Measurements from ENCODE around the gene ADCK1.
"Not testable (repeated sequence)": the region's sequence is repeated elsewhere in the genome, so short reads cannot be mapped to it uniquely, and the experiment has no call there.

The ADCK1 gene

GRCh38 chr14:77808250-77808649 is 8.3 kb downstream of the ADCK1 start:
- H3K4me3 ChIP-seq (ENCODE audit: low read depth, low read length), result no peak overlapping the region

DNA sequence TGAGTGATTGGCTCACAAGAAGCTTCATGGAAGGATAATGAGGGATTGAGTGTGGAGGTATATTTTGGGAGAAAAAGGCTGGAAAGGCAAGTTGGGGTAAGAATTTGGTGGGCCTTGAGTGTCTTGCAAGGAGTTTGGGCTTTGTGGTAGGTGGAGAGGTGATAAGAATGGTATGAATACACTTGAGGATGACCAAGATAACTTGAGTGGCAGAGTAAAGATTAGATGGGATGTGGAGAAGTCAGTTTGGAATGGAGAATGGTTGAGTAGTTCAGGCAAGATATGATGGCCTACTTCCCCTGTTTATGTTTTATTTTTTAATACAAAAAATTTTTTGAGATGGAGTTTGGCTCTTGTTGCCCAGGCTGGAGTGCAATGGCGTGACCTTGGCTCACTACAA is 9.1 kb downstream of the ADCK1 start:
- H3K4me3 ChIP-seq (ENCODE audit: low read depth, low read length), result no peak overlapping the region

- H3K4me3 ChIP-seq (ENCODE audit: low read depth, low read length), result no peak overlapping the region
These were observed 12.1 kb downstream of the ADCK1 start for GRCh38 chr14:77812028-77812427.

DNA sequence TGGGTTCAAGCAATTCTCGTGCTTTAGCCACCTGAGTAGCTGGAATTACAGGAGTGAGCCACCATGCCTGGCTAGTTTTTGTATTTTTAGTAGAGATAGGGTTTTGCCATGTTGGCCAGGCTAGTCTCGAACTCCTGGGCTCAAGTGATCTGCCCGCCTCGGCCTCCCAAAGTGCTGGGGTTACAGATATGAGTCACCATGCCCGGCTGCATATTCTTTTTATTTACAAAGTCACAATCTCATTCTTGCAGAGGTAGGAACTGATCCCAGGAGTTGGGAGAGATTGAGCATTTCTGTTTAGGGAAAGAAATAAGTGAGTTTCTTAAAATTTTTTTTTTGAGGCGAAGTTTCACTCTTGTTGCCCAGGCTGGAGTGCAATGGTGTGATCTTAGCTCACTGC is 12.8 kb downstream of the ADCK1 start:
- not testable (repeated sequence) for H3K4me3 ChIP-seq (ENCODE audit: low read depth, low read length)

GRCh38 chr14:77822307-77822706 is 22.4 kb downstream of the ADCK1 start:
- H3K4me3 ChIP-seq (ENCODE audit: low read depth, low read length), result no peak overlapping the region

DNA sequence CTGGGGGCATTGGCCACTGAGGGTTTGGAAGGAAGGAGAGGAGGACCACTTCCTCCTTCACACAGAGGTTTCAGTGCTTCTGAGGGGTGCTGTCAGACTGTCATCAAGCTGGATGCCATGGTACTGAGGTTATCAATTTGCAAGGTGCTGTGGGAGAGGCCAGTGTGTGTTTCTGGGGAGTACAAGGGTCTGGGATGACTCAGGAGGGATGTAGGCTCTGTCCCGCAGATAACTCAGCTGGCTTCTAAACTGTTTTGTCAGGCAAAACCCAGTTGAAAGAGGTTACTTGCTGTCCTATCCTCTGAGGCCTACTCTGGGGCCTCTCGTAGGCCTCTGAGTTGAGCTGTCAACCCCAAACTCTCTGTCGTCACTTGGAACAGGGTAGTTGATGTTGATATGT is 22.8 kb downstream of the ADCK1 start:
- H3K4me3 ChIP-seq (ENCODE audit: low read depth, low read length), result no peak overlapping the region

GRCh38 chr14:77823378-77823777 is 23.5 kb downstream of the ADCK1 start:
- H3K4me3 ChIP-seq (ENCODE audit: low read depth, low read length), result no peak overlapping the region

DNA sequence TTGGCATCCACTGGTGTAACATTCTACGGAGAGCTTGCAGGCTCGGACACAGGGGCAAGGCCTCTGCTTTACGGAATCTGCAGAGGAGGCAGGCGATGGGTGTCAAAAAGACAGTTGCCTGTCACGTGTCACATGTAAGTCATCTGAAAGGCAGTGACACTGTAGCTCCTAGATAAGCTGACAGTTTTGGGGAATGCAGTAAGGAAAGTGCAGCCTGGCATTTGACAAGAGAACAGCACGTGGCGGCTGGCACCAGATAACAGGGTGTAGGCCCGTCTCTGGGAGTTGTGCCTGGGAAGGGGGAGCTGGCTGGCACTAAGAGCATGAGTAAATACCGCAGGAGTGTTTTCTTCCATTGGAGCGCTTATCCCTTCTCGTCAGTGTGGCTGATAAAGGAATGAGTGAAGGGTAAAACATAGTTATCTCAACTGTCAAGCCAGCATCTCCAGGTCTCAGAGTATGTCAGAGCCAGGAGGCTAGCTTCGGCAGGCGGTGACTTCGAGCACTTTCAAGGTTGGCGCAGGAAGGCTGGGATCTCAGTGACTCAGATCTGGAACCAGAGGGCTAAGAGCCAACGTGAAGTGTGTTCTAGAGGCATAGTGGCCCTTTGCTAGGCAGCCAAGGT is 26.1 kb downstream of the ADCK1 start:
- no peak overlapping the region for H3K4me3 ChIP-seq (ENCODE audit: low read depth, low read length)

DNA sequence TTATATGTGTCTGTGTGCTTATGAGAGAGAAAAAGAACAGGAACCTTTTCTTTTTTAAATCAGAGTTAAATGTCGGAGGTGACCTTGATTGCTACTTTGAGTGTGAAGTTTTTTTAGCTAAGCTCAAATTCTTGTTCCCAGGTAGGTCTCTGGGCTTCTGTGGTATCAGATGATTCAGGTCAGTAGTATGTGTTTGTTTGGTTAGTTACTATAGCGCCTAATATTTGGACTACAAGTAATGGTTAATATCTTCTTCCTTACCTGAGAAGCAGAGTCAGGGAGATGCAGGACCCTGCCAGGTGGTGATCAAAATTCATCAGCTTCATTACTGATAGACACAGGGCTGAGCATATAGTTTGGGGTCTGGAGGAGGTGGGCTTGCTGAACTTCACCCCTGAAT is 30.8 kb downstream of the ADCK1 start:
- H3K4me3 ChIP-seq (ENCODE audit: low read depth, low read length), result no peak overlapping the region

GRCh38 chr14:77832297-77832696 is 32.4 kb downstream of the ADCK1 start:
- no peak overlapping the region for H3K4me3 ChIP-seq (ENCODE audit: low read depth, low read length)

GRCh38 chr14:77837926-77838325 is 38.0 kb downstream of the ADCK1 start:
- no peak overlapping the region for H3K4me3 ChIP-seq (ENCODE audit: low read depth, low read length)

- H3K4me3 ChIP-seq (ENCODE audit: low read depth, low read length), result no peak overlapping the region
These were observed 39.1 kb downstream of the ADCK1 start for GRCh38 chr14:77838831-77839511.

GRCh38 chr14:77843195-77843594 is 43.3 kb downstream of the ADCK1 start:
- no peak overlapping the region for H3K4me3 ChIP-seq (ENCODE audit: low read depth, low read length)

- no peak overlapping the region for H3K4me3 ChIP-seq (ENCODE audit: low read depth, low read length)
These were observed 43.7 kb downstream of the ADCK1 start for GRCh38 chr14:77843651-77844050.

DNA sequence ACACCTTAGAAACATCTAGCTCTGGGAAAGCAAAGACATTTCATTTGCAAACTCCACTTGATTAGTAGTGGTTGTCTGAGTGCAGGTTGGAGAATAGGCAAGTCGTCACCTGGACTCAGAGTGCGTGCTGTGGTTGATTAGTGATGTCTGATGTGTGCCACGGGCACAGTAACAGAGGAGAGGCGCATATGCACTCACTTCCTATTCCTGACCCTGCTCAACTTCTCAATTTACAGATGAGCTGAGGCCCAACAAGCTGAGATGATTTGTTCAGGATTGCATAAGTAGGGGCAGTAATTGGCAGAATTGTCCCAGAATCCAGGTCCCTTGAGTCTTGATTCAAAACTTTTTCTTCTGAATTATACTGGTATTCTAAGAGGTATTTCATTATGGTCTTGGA is 44.9 kb downstream of the ADCK1 start:
- no peak overlapping the region for H3K4me3 ChIP-seq (ENCODE audit: low read depth, low read length)

- H3K4me3 ChIP-seq (ENCODE audit: low read depth, low read length), result no peak overlapping the region
These were observed 48.1 kb downstream of the ADCK1 start for GRCh38 chr14:77848031-77848430.

DNA sequence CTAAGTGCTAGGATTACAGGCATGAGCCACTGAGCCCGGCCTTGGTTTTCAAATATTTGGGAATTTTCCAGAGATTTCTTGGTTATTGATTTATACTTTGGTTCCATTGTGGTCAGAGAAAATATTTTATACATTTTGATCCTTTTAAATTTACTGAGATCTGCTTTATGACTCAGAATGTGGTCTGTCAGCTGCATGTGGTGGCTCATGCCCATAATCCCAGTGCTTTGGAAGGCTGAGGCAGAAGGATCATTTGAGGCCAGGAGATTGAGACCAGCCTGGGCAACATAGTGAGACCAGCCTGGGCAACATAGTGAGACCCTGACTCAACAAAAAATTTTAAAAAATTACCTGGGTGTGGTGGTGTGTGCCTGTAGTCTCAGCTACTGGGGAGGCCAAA is 49.8 kb downstream of the ADCK1 start:
- H3K4me3 ChIP-seq (ENCODE audit: low read depth, low read length), result no peak overlapping the region

GRCh38 chr14:77853919-77854318 is 54.0 kb downstream of the ADCK1 start:
- H3K4me3 ChIP-seq (ENCODE audit: low read depth, low read length), result no peak overlapping the region

GRCh38 chr14:77856941-77857340 is 57.0 kb downstream of the ADCK1 start:
- no peak overlapping the region for H3K4me3 ChIP-seq (ENCODE audit: low read depth, low read length)

DNA sequence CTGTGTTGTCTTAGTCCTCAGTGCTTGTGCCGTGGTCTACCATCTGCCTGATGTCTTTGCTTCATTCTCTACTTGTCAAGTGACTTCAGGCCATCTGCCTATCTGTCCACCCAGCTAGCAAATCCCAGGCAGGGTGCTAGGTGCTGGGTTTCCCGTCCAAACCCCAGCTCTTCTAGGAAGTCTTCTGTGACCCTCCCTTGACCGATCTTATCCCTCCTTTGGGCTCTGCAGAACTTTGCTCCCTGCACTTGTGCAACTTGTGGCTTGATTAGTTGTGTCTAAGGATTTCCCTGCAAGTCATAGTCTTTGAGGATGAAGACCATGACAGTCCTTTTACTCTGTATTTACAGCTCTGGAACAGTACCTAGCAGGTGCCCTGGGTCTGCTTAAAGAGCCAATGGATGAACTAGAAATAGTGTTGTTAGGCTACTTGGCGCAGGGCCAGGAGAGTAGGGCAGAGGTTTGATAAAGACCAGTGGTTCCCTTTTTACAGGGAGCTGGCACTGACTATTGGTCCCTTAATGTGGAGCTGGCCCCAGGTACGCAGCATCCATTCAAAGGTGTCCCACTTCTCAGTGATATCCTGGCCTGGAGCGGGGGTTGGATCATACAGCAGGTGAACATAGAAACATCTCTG is 60.1 kb downstream of the ADCK1 start:
- no peak overlapping the region for H3K4me3 ChIP-seq (ENCODE audit: low read depth, low read length)

- no peak overlapping the region for H3K4me3 ChIP-seq (ENCODE audit: low read depth, low read length)
These were observed 61.3 kb downstream of the ADCK1 start for GRCh38 chr14:77861201-77861600.

GRCh38 chr14:77862154-77862786 is 62.4 kb downstream of the ADCK1 start:
- H3K4me3 ChIP-seq (ENCODE audit: low read depth, low read length), result no peak overlapping the region
